ENCODE results near the gene EN2.
A peak's percentile ranks its signal among the peaks of the same experiment; 100 is the strongest.

The EN2 gene

DNA sequence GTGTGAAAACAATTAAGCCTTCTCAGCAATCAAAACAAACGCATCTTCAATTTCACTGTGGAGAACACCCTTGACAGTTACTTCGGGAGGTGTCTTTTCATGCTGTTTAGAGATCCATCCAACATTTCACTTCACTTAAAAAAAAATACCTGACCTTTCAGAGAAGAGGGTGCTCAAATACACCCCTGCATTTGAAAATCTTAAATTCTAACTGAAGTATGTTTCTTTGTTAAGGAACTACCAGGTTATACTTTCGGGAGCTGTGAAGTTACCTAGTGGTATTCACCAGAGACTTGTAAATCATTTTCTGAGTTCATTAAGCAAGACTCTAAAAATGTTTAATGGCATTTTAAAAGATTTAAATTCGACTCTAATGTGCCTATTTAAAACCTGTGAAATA, 49.6 kb downstream of the EN2 start:
- Histone ChIP-seq H3K27me3 (ENCODE audit: control insufficient read depth, insufficient read depth, low read length) (peaks cover 100% of the 10 kb centered on the region), H3K27ac (ENCODE audit: low read depth, low read length) (no peak overlapping the region), H3K9ac (ENCODE audit: low read depth, low read length) (no peak overlapping the region), H3K9me3 (ENCODE audit: control insufficient read depth, insufficient read depth, low read length) (no peaks in the 10 kb centered on the region), H3K4me3 (ENCODE audit: low read depth, low read length) (no peak overlapping the region), H3K36me3 (ENCODE audit: control insufficient read depth, insufficient read depth, low read length) (no peaks in the 10 kb centered on the region), H3K4me1 (ENCODE audit: control insufficient read depth, insufficient read depth, low read length) (peaks cover 32% of the 10 kb centered on the region)

DNA sequence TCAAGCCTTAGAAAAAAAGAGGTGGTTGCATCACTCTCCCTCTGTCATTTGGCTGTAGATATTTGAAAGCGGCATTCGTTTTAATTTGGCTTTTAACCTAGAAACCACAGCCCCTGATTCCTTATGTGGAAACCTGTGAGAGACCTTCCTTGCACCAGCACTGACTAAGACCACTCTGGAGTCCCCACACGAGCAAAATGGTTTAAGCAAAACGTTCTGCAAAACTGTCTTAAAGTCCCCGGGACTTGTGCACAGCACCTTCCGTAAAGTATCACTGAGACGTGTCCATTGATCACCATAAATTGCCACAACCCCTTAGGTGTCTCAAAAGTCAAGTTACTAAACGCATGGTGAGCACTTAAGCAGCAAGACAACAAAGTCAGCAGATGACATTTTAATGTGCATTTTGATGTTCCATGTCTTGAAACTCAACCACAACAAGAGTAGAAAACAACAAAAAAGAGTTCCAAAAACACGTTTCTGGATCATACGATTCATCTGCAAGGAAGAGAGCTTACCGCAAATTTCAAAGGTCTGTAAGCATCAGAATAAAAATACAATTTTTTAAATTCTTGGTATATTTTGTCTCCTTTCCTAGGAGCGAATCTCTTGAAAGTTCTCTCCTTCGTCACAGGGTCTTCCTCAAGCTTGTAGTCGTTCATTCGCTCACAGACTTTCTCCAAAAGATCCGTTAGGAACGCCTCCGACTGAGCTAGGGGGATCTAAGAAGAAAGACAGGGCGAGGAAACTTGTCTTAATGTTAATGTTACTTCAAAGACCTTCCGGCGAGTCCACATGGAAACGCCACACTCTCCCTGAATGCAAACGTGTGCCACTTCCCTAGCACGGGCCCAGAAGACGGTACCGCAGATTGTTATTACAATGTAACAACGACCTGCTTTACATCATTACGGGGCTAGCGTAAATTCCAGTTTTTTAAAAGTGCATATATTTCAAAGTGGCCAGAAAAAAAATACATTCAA, 50.7 kb downstream of the EN2 start:
- H3K4me3 ChIP-seq (ENCODE audit: low read depth, low read length), result no peak overlapping the region
- no peaks in the 10 kb centered on the region for H3K36me3 ChIP-seq (ENCODE audit: control insufficient read depth, insufficient read depth, low read length)
- no peak overlapping the region for H3K9ac ChIP-seq (ENCODE audit: low read depth, low read length)
- H3K27me3 ChIP-seq (ENCODE audit: control insufficient read depth, insufficient read depth, low read length), result peaks cover 100% of the 10 kb centered on the region
- peaks cover 32% of the 10 kb centered on the region for H3K4me1 ChIP-seq (ENCODE audit: control insufficient read depth, insufficient read depth, low read length)
- no peaks in the 10 kb centered on the region for H3K9me3 ChIP-seq (ENCODE audit: control insufficient read depth, insufficient read depth, low read length)
- H3K27ac ChIP-seq (ENCODE audit: low read depth, low read length), result no peak overlapping the region

DNA sequence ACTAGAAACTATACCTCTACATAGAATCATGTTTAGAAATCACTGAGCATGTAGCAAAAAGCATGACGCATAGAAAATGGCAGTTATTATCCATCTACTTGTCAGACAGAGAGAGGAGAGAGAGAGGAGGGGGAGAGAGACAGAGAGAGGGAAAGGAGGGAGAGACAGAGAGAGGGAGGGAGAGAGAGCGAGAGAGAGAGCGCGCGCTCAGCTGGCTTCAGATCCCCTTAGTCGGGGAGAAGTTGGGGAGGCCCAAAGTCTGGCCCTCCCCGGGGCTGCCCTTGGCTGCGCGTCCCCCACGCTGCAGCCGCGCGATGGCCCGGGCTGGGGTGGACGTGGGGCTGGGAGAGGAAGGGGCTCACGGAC, 51.4 kb downstream of the EN2 start:
- H3K27ac ChIP-seq (ENCODE audit: low read depth, low read length), result peak overlapping the region; percentile 9
- H3K9ac ChIP-seq (ENCODE audit: low read depth, low read length), result no peak overlapping the region
- H3K4me1 ChIP-seq (ENCODE audit: control insufficient read depth, insufficient read depth, low read length), result peaks cover 32% of the 10 kb centered on the region
- H3K36me3 ChIP-seq (ENCODE audit: control insufficient read depth, insufficient read depth, low read length), result no peaks in the 10 kb centered on the region
- peaks cover 100% of the 10 kb centered on the region for H3K27me3 ChIP-seq (ENCODE audit: control insufficient read depth, insufficient read depth, low read length)
- H3K9me3 ChIP-seq (ENCODE audit: control insufficient read depth, insufficient read depth, low read length), result no peaks in the 10 kb centered on the region
- peak overlapping the region; percentile 57 for H3K4me3 ChIP-seq (ENCODE audit: low read depth, low read length)

DNA sequence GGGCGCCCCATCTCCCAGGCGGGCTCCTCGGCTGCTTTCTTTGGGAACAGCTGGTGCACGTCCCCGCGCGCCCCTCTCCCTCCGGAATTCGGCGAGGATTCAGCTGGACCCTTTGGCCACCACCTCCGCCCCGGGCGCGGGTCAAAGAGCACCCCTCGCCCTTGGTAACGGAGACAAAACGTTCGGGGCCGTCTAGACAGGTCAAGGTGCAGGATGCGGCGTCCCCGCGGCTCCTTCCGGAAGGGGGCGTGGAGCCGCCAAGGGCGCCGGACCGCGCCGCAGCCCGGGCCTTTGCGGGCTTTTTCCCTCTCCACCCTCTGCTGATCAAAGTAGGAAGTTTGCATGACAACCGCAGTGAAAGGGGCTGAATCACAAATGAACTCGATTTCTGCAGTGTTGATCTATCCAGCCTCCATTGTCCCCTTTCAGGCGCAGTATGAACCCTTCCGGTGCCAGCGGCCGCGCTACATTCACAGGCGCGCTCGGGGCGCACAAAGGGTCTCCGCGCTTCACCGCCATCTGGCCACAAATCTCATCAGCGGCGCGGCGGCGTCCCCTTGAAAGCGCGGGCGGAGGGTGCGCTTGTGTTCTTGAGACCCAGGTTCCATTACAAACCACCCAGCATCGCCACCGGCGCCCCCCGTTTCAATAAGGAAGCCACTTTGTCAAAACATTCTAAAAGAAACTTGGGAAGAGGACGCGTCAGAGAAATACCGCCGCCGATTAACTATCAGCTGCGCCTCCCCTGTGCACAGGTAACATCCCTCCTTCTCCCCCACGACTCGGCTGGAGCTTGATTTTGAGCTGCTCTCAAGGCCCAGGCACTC, 52.0 kb downstream of the EN2 start:
- H3K9me3 ChIP-seq (ENCODE audit: control insufficient read depth, insufficient read depth, low read length), result no peaks in the 10 kb centered on the region
- H3K4me1 ChIP-seq (ENCODE audit: control insufficient read depth, insufficient read depth, low read length), result peaks cover 32% of the 10 kb centered on the region
- peak overlapping the region; percentile 57 for H3K4me3 ChIP-seq (ENCODE audit: low read depth, low read length)
- no peaks in the 10 kb centered on the region for H3K36me3 ChIP-seq (ENCODE audit: control insufficient read depth, insufficient read depth, low read length)
- H3K9ac ChIP-seq (ENCODE audit: low read depth, low read length), result no peak overlapping the region
- peaks cover 100% of the 10 kb centered on the region for H3K27me3 ChIP-seq (ENCODE audit: control insufficient read depth, insufficient read depth, low read length)
- H3K27ac ChIP-seq (ENCODE audit: low read depth, low read length), result peak overlapping the region; percentile 9

DNA sequence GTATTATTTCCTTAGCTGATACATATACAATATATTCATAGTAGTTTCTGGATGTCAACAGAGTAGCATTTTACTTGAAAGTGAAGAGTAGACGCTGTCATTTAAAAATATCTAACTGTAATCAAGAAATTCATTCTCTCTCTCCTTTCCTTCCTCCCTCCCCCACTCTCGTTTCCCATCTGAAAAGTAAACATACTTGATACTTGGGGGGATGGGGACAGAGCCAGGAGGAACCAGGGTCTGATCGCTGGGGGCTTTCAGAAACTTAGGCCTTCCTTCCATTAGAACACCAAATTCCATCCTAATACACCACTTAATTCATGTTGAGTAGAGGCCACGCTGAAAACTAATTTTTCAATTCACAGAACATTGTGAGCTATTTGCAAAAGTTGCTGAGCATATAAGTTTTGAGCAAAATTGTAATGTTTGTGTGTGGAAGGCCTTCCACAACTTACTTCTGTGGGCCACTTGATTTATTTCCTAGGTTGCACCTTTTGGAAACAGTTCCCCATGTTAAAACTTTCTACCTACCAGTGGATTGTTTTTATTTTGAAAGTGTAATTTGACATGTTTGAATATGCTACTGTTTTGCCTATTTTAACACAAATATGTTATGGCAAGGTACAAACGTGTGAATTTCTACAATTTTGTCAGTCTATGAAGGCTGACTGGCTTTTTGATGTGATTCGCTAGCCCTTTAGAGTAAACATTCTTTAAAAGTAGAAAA, 53.2 kb downstream of the EN2 start:
- Histone ChIP-seq H3K9ac (ENCODE audit: low read depth, low read length) (no peak overlapping the region), H3K36me3 (ENCODE audit: control insufficient read depth, insufficient read depth, low read length) (no peaks in the 10 kb centered on the region), H3K27me3 (ENCODE audit: control insufficient read depth, insufficient read depth, low read length) (peaks cover 100% of the 10 kb centered on the region), H3K4me1 (ENCODE audit: control insufficient read depth, insufficient read depth, low read length) (peaks cover 32% of the 10 kb centered on the region), H3K9me3 (ENCODE audit: control insufficient read depth, insufficient read depth, low read length) (no peaks in the 10 kb centered on the region), H3K4me3 (ENCODE audit: low read depth, low read length) (no peak overlapping the region), H3K27ac (ENCODE audit: low read depth, low read length) (no peak overlapping the region)

DNA sequence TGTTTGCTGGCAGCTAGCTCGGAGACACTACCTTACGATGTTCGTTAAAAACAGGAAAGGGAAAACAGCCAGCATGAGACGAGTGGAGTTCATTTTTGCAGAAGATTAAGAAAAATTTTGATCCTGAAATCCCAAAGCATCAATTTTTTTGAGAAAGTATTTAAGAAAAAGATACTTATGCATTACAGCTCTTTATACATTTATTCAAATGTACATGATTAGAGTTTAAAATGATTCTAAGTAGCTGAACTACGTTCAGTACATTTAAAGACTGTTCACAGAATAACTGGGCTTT, 53.7 kb downstream of the EN2 start:
- H3K27ac ChIP-seq (ENCODE audit: low read depth, low read length), result no peak overlapping the region
- no peak overlapping the region for H3K4me3 ChIP-seq (ENCODE audit: low read depth, low read length)
- peaks cover 100% of the 10 kb centered on the region for H3K27me3 ChIP-seq (ENCODE audit: control insufficient read depth, insufficient read depth, low read length)
- no peak overlapping the region for H3K9ac ChIP-seq (ENCODE audit: low read depth, low read length)
- H3K4me1 ChIP-seq (ENCODE audit: control insufficient read depth, insufficient read depth, low read length), result peaks cover 32% of the 10 kb centered on the region
- H3K36me3 ChIP-seq (ENCODE audit: control insufficient read depth, insufficient read depth, low read length), result no peaks in the 10 kb centered on the region
- no peaks in the 10 kb centered on the region for H3K9me3 ChIP-seq (ENCODE audit: control insufficient read depth, insufficient read depth, low read length)

DNA sequence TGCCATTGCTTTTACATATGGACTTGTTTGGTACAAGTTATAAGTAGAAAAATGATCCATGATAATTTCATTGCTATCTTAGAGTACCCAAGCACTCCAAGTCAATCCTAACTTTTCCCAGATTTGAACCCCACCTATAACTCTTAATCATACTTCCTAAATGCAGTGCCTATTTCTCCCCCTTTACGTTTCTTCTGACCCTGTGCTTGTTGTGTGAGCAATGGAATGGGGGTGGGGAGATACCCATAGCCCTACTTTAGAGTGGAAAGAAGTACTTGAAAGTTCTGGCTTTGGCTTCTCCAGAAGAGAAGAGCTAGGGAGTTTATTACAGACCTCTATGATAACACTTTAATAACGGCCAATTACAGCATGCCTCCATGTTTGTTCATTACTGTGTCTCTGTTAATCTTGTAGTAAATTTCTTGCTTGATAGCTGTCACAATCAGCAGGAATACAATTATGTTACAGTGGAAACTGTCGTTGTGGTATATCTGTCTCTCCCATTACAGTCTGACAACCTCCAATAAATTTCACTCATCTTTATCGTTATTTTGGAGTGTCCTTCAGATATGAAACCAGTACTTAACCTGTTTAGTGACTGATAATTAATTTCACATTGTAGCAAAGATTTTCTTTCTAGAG, 54.4 kb downstream of the EN2 start:
- Histone ChIP-seq H3K27ac (ENCODE audit: low read depth, low read length) (no peak overlapping the region), H3K36me3 (ENCODE audit: control insufficient read depth, insufficient read depth, low read length) (no peaks in the 10 kb centered on the region), H3K4me1 (ENCODE audit: control insufficient read depth, insufficient read depth, low read length) (peaks cover 32% of the 10 kb centered on the region), H3K4me3 (ENCODE audit: low read depth, low read length) (no peak overlapping the region), H3K27me3 (ENCODE audit: control insufficient read depth, insufficient read depth, low read length) (peaks cover 100% of the 10 kb centered on the region), H3K9ac (ENCODE audit: low read depth, low read length) (no peak overlapping the region), H3K9me3 (ENCODE audit: control insufficient read depth, insufficient read depth, low read length) (no peaks in the 10 kb centered on the region)

DNA sequence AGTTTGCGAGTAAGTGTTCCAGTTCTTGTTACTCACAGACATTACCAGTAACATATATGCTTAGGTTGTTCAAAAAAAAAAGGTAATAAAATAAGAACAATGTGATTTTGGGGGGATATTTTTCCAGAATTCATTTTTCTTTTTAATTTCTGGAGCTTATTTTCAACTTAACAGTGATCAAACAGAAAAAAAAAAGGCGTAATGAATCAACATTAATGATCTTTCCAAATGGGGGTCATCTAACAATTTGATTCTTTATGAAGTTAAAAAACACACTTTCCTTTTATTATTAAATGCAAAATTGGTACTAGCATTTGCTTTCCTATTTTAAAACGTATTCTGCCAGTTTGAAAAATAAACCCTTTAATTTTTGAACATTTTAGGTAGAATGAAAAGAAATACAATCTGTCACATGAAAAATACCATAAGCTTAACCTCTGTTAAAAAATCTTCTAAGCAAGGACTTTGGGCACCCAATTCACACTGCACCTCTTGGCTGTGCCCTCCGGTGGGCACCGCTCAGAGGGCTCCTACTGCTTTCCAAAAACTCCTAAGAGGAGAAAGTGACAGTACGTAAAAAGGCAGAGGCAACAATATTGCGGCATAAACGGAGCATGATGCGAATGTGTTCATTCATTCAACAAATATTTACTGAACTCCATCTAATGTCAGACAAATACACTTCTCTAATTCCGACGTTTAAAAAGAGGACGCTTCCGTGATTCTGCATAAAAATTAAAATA, 55.8 kb downstream of the EN2 start:
- no peak overlapping the region for H3K4me3 ChIP-seq (ENCODE audit: low read depth, low read length)
- no peaks in the 10 kb centered on the region for H3K9me3 ChIP-seq (ENCODE audit: control insufficient read depth, insufficient read depth, low read length)
- no peak overlapping the region for H3K27ac ChIP-seq (ENCODE audit: low read depth, low read length)
- H3K36me3 ChIP-seq (ENCODE audit: control insufficient read depth, insufficient read depth, low read length), result no peaks in the 10 kb centered on the region
- H3K9ac ChIP-seq (ENCODE audit: low read depth, low read length), result no peak overlapping the region
- peaks cover 22% of the 10 kb centered on the region for H3K4me1 ChIP-seq (ENCODE audit: control insufficient read depth, insufficient read depth, low read length)
- H3K27me3 ChIP-seq (ENCODE audit: control insufficient read depth, insufficient read depth, low read length), result peaks cover 100% of the 10 kb centered on the region

DNA sequence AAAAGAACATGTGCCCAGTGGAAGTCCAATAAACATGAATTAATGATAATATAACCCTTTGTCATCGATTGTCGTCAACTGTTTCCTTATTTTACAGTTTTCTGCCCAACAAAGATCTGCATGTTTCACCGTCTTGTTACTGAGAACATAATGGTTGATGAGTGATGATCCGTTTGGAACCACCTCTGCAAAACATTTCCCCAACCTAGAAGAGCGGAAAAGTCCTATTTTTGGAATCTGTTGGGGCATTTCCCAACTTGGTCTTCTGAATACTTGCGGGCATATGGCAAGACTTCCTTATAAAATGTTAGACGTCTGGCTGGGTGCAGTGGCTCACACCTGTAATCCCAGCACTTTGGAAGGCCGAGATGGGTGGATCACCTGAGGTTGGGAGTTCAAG, 56.4 kb downstream of the EN2 start:
- Histone ChIP-seq H3K27me3 (ENCODE audit: control insufficient read depth, insufficient read depth, low read length) (peaks cover 100% of the 10 kb centered on the region), H3K9me3 (ENCODE audit: control insufficient read depth, insufficient read depth, low read length) (no peaks in the 10 kb centered on the region), H3K27ac (ENCODE audit: low read depth, low read length) (no peak overlapping the region), H3K36me3 (ENCODE audit: control insufficient read depth, insufficient read depth, low read length) (no peaks in the 10 kb centered on the region), H3K4me3 (ENCODE audit: low read depth, low read length) (no peak overlapping the region), H3K4me1 (ENCODE audit: control insufficient read depth, insufficient read depth, low read length) (peaks cover 21% of the 10 kb centered on the region), H3K9ac (ENCODE audit: low read depth, low read length) (no peak overlapping the region)

Measured in HUES48 (cell line).